PC-3 (cell line): Measurements from ENCODE around the gene BRAT1. TPM values are rescaled to one million over a fixed set of nuclear protein-coding genes. Genes with fewer than 3 reads are reported as not detected.

ENCODE experiments used
- ATAC-seq: fragments of 200-7000 bp; cut with Tn5 transposase; 2 replicates; pipeline ENCODE4 v1.9.1; 2020; ENCODE audit warnings: mild to moderate bottlenecking, moderate library complexity
- BruUV-seq: library from RNA; stranded (reverse); fragments of 400-500 nt; replicated peaks from 2 replicates; lab custom pipeline; 2021; lab: Mats Ljungman, UMichigan
- CTCF ChIA-PET: fragments of 300-600 bp; sonication (Branson Sonifier 250); formaldehyde crosslinking; loops from one replicate; lab custom pipeline; 2022; ENCODE audit warnings: antibody characterized with exemption; lab: Charles Lee
- POLR2A ChIA-PET: fragments of 300-600 bp; sonication (Branson Sonifier 250); formaldehyde crosslinking; loops from one replicate; lab custom pipeline; 2022; ENCODE audit warnings: antibody characterized with exemption; ENCODE audit not compliant: unreplicated experiment; lab: Charles Lee
- DNase-seq: peaks from one replicate; pipeline ENCODE4 v3.0.0-alpha.2; 2015
- H2AFZ ChIP-seq: fragments of 300-600 bp; sonication (generic); 2 replicates; pipeline ENCODE4 v1.6.0; 2016; ENCODE audit warnings: antibody characterized with exemption, low read length
- H3F3A ChIP-seq: fragments of 300-600 bp; sonication (generic); one replicate; pipeline ENCODE4 v1.6.0; 2017; ENCODE audit warnings: antibody characterized with exemption, low read length, control low read depth, mild to moderate bottlenecking; ENCODE audit not compliant: unreplicated experiment
- H3K27ac ChIP-seq: fragments of 300-600 bp; sonication (generic); 2 replicates; pipeline ENCODE4 v1.5.1; 2016; ENCODE audit warnings: mild to moderate bottlenecking, low read length
- H3K27me3 ChIP-seq: fragments of 300-600 bp; sonication (generic); 2 replicates; pipeline ENCODE4 v1.6.1; 2016; ENCODE audit warnings: low read length, mixed read lengths
- H3K36me3 ChIP-seq: fragments of 300-600 bp; sonication (generic); 2 replicates; pipeline ENCODE4 v1.6.1; 2016; ENCODE audit warnings: low read depth, mixed run types, low read length, mixed read lengths
- H3K4me1 ChIP-seq: fragments of 300-600 bp; sonication (generic); 2 replicates; pipeline ENCODE4 v1.5.1; 2016; ENCODE audit warnings: low read length; ENCODE audit not compliant: insufficient read depth
- H3K4me2 ChIP-seq: fragments of 300-600 bp; sonication (generic); 2 replicates; pipeline ENCODE4 v1.6.0; 2016; ENCODE audit warnings: low read length
- H3K4me3 ChIP-seq: fragments of 300-600 bp; sonication (generic); 2 replicates; pipeline ENCODE4 v1.5.1; 2016; ENCODE audit warnings: mild to moderate bottlenecking, low read length, mixed read lengths
- H3K79me2 ChIP-seq: fragments of 300-600 bp; sonication (generic); 2 replicates; pipeline ENCODE4 v1.6.1; 2017; ENCODE audit warnings: low read length, mixed read lengths
- H3K9ac ChIP-seq: fragments of 300-600 bp; sonication (generic); 2 replicates; pipeline ENCODE4 v1.6.0; 2016; ENCODE audit warnings: mild to moderate bottlenecking, low read length
- H3K9me2 ChIP-seq: fragments of 300-600 bp; sonication (generic); replicated peaks from 2 replicates; pipeline ENCODE4 v1.6.1; 2016; ENCODE audit warnings: mixed run types, low read length, mixed read lengths
- H3K9me3 ChIP-seq: fragments of 300-600 bp; sonication (generic); 2 replicates; pipeline ENCODE4 v1.6.1; 2016; ENCODE audit warnings: low read length, mixed read lengths
- H4K20me1 ChIP-seq: fragments of 300-600 bp; sonication (generic); 2 replicates; pipeline ENCODE4 v1.6.1; 2016; ENCODE audit warnings: low read length, mixed read lengths
- EZH2 ChIP-seq: fragments of 300-600 bp; sonication (generic); IDR thresholded peaks from one replicate; pipeline ENCODE4 v1.6.1; 2017; ENCODE audit warnings: antibody characterized with exemption, mild to moderate bottlenecking, low read length; ENCODE audit not compliant: unreplicated experiment
- EZH2phosphoT487 ChIP-seq: fragments of 300-600 bp; sonication (generic); IDR thresholded peaks from 2 replicates; pipeline ENCODE4 v1.6.1; 2018; ENCODE audit warnings: mild to moderate bottlenecking, antibody characterized with exemption, low read length, borderline replicate concordance
- intact Hi-C: fragments of 100-400 bp; cut with micrococcal nuclease; formaldehyde crosslinking; loops from 2 replicates; pipeline ENCODE4 v1.9.0; 2023
- total RNA-seq: library from RNA; depleted of rRNA; stranded (reverse); fragments of >200 nt; gene quantifications from 2 replicates; pipeline ENCODE4 v1.2.3, GENCODE V29; 2014
- TF ChIP-seq, protein P1 (sequence below): fragments of 300-600 bp; sonication (generic); conservative IDR thresholded peaks from 2 replicates; pipeline ENCODE4 v1.5.1; 2017; ENCODE audit warnings: antibody characterized with exemption, low read depth, mild to moderate bottlenecking, low read length

The BRAT1 gene
- total RNA-seq, 1 experiment from 2014 or later, result 65.2 TPM

GRCh38 chr7:2540133-2540532 lies 15.2 kb downstream of the BRAT1 start:
- intact Hi-C loops, result no loop called here

GRCh38 chr7:2539031-2539911 lies 16.1 kb downstream of the BRAT1 start:
- Histone ChIP-seq H3K4me1 (no peaks in the 10 kb centered on the region), H3K9me3 (no peaks in the 10 kb centered on the region), H3K36me3 (no peaks in the 10 kb centered on the region; the same call in 1 of the 2 replicates), H3K79me2 (no peaks in the 10 kb centered on the region), H3K9ac (no peak overlapping the region), H4K20me1 (no peaks in the 10 kb centered on the region), H2AFZ (no peak overlapping the region), H3K9me2 (no peaks in the 10 kb centered on the region), H3K27ac (no peak overlapping the region), H3K4me3 (no peak overlapping the region), H3K4me2 (no peak overlapping the region), H3K27me3 (no peaks in the 10 kb centered on the region), H3F3A (no peaks in the 10 kb centered on the region)
- BruUV-seq, result no TSS peak
- TF ChIP-seq EZH2phosphoT487, result no peak
- TF ChIP-seq, protein P1, sequence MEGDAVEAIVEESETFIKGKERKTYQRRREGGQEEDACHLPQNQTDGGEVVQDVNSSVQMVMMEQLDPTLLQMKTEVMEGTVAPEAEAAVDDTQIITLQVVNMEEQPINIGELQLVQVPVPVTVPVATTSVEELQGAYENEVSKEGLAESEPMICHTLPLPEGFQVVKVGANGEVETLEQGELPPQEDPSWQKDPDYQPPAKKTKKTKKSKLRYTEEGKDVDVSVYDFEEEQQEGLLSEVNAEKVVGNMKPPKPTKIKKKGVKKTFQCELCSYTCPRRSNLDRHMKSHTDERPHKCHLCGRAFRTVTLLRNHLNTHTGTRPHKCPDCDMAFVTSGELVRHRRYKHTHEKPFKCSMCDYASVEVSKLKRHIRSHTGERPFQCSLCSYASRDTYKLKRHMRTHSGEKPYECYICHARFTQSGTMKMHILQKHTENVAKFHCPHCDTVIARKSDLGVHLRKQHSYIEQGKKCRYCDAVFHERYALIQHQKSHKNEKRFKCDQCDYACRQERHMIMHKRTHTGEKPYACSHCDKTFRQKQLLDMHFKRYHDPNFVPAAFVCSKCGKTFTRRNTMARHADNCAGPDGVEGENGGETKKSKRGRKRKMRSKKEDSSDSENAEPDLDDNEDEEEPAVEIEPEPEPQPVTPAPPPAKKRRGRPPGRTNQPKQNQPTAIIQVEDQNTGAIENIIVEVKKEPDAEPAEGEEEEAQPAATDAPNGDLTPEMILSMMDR, result no peak
- no peak for TF ChIP-seq EZH2
- POLR2A ChIA-PET, result no interaction called here
- no peak for ATAC-seq
- DNase-seq, result no peak
- intact Hi-C loops, result no loop called here
- CTCF ChIA-PET, result no interaction called here

More at GRCh38 chr7:2540133-2540532, 15.2 kb downstream of the BRAT1 start:
- H3K27ac ChIP-seq, result no peak overlapping the region
- H4K20me1 ChIP-seq, result no peaks in the 10 kb centered on the region
- H3K27me3 ChIP-seq, result no peaks in the 10 kb centered on the region
- ATAC-seq (no peak), DNase-seq (no peak)
- H3K4me3 ChIP-seq, result no peak overlapping the region
- H3K4me2 ChIP-seq, result no peak overlapping the region
- BruUV-seq, result no TSS peak
- H2AFZ ChIP-seq, result no peak overlapping the region
- H3K4me1 ChIP-seq, result no peaks in the 10 kb centered on the region
- no peaks in the 10 kb centered on the region for H3F3A ChIP-seq
- H3K9ac ChIP-seq, result no peak overlapping the region
- ChIA-PET CTCF (no interaction called here), POLR2A (no interaction called here)
- H3K36me3 ChIP-seq, result peaks cover 2% of the 10 kb centered on the region; the same call in 1 of the 2 replicates
- no peaks in the 10 kb centered on the region for H3K79me2 ChIP-seq
- no peak for TF ChIP-seq EZH2phosphoT487
- TF ChIP-seq, protein P1, result no peak
- H3K9me2 ChIP-seq, result no peaks in the 10 kb centered on the region
- H3K9me3 ChIP-seq, result no peaks in the 10 kb centered on the region
